GM19468 (cell line): ENCODE results near the gene SAMMSON.

ENCODE experiments used
- ATAC-seq: cut with Tn5 transposase; IDR thresholded peaks from one replicate; pipeline ENCODE4 v1.9.1; 2021; ENCODE audit warnings: mild to moderate bottlenecking, moderate library complexity, moderate number of reproducible peaks; ENCODE audit not compliant: unreplicated experiment; ENCODE audit errors: extremely low read depth

SAMMSON gene

GRCh38 chr3:70076396-70076795, 76.9 kb downstream of the SAMMSON start:
- no peak for ATAC-seq

- ATAC-seq = no peak
Measured at GRCh38 chr3:70078778-70079177, 79.2 kb downstream of the SAMMSON start.

- no peak for ATAC-seq
Measured at GRCh38 chr3:70085613-70086012, 86.1 kb downstream of the SAMMSON start.

GRCh38 chr3:70086336-70086735, 86.8 kb downstream of the SAMMSON start:
- ATAC-seq = no peak

GRCh38 chr3:70090322-70090913, 90.9 kb downstream of the SAMMSON start:
- ATAC-seq = no peak

- ATAC-seq = no peak
Measured at GRCh38 chr3:70094197-70094596, 94.7 kb downstream of the SAMMSON start.

GRCh38 chr3:70095260-70095659, 95.7 kb downstream of the SAMMSON start:
- no peak for ATAC-seq

GRCh38 chr3:70096376-70097066, 97.0 kb downstream of the SAMMSON start:
- ATAC-seq = no peak

- ATAC-seq = no peak
Measured at GRCh38 chr3:70097084-70097483, 97.6 kb downstream of the SAMMSON start.

- ATAC-seq = no peak
Measured at GRCh38 chr3:70108072-70108471, 108.5 kb downstream of the SAMMSON start.

- no peak for ATAC-seq
Measured at GRCh38 chr3:70108546-70108945, 109.0 kb downstream of the SAMMSON start.

GRCh38 chr3:70110066-70110465, 110.5 kb downstream of the SAMMSON start:
- no peak for ATAC-seq

- ATAC-seq = no peak
Measured at GRCh38 chr3:70111411-70111810, 111.9 kb downstream of the SAMMSON start.

- no peak for ATAC-seq
Measured at GRCh38 chr3:70112751-70113150, 113.2 kb downstream of the SAMMSON start.

GRCh38 chr3:70114431-70114830, 114.9 kb downstream of the SAMMSON start:
- no peak for ATAC-seq

GRCh38 chr3:70119879-70120278, 120.3 kb downstream of the SAMMSON start:
- no peak for ATAC-seq
